Fibroblast of skin of right biceps (primary cell): ENCODE results near the gene CCNF.
"Not testable (repeated sequence)": the region's sequence is repeated elsewhere in the genome, so short reads cannot be mapped to it uniquely, and the experiment has no call there.

Experiments used
- DNase-seq: peaks from one replicate; pipeline ENCODE4 v3.0.0-alpha.2; 2013

The CCNF gene

DNA sequence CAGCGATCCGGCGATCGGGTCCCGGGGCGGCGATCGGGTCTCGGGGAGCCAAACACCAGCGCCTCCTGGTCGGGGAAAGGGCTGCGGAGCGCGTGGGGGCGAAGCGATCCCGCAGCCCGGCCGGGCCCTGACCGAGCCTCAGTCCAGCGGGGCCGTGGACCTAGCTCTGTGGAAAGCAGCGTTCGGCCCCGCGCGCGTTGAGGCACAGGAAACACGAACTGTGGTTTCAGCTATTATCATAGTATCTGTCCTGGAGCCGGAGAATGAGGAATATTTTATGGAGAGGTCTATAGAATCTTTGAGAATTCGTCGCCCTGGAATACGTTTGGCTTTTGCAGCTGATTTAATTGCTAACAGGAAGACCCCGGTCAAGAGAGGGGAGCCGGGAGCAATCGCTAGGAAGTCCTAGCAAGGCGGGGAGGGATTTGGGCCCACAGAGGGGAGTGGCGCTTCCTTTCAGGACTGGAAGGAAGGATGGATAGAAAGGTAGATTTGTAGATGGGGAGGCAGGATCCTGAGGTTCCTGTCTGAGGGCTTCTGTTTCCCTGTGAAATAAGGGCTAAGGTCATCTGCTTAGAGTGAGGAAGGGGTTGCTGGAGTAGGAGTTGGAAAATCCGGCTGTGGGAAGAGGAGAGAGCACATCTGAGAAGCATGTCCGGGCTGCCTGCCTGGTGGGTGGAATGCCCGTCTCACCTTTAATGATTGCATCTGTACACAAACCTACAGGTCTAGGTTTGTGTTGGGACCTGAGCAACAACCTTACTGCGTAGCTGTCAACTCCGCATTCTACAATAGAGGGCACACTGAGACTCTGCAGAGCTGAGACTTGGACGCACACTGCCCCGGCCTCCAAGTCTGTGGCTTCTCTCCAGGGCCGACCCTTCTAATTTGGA, 770 bp downstream of the CCNF start:
- peak; percentile 15 for DNase-seq

DNA sequence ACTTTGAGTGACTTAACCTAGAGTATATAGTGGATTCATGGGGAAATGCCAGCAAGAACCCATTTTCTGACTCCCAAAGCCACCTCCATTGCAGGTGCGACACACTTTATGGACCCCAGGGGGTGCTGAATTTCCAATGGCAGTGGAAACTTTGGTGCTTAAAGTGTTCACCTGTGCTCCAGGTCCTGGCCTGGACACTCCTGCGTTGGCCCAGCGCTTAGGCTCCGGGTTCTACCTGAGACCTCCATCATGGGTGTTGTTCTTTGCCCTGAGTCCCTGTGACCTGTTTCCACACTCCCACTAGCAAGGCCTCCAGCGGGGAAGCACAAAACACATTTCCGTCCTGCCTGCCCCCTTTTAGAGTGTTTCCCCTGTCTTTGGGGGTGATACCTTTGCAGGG, 3.0 kb downstream of the CCNF start:
- no peak for DNase-seq

GRCh38 chr16:2432801-2433505, 3.7 kb downstream of the CCNF start:
- no peak for DNase-seq

GRCh38 chr16:2435236-2435635, 6.0 kb downstream of the CCNF start:
- not testable (repeated sequence) for DNase-seq

DNA sequence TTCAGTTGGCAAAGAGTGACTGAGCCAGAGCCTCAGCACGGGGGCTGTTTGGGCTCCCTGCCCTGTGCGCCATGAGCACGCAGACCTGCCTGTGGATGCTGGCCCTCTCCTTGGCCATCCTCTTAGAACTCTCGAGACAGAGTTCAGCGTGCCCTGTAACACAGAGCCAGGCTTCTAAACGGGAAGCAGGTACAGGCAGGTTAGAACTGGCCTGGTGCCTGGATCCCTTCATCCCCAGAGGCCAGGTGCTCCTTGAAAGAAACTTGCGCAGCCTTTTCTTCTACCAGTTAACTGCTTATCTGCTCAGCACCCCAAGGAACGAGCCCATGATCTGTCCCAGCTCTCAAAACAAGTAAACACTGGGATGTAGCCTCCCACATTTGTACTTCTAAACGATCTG, 6.9 kb downstream of the CCNF start:
- DNase-seq, result no peak

GRCh38 chr16:2437032-2437790, 8.0 kb downstream of the CCNF start:
- DNase-seq, result no peak

GRCh38 chr16:2438121-2438520, 8.9 kb downstream of the CCNF start:
- DNase-seq, result no peak

- DNase-seq, result no peak
These were observed 10.4 kb downstream of the CCNF start for GRCh38 chr16:2439598-2439997.

- DNase-seq, result not testable (repeated sequence)
These were observed 12.0 kb downstream of the CCNF start for GRCh38 chr16:2441143-2441804.

DNA sequence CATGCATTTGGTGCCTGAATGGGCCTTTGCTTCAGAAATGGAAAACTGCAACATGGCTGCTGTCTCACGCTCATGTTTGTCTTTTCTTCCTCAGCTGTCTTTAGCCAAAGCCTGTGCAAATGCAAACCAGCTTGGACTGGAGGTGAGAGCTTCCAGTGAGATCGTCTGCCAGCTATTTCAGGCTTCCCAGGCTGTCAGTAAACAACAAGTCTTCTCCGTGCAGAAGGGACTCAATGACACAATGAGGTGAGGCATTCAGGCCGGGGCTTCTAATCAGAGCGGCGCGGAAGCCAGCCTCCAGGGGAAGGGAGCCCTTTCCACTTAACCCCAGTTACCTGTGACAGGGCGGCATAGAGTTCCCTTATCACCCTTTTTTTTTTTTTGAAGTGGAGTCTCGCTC, 14.3 kb downstream of the CCNF start:
- DNase-seq, result no peak

DNA sequence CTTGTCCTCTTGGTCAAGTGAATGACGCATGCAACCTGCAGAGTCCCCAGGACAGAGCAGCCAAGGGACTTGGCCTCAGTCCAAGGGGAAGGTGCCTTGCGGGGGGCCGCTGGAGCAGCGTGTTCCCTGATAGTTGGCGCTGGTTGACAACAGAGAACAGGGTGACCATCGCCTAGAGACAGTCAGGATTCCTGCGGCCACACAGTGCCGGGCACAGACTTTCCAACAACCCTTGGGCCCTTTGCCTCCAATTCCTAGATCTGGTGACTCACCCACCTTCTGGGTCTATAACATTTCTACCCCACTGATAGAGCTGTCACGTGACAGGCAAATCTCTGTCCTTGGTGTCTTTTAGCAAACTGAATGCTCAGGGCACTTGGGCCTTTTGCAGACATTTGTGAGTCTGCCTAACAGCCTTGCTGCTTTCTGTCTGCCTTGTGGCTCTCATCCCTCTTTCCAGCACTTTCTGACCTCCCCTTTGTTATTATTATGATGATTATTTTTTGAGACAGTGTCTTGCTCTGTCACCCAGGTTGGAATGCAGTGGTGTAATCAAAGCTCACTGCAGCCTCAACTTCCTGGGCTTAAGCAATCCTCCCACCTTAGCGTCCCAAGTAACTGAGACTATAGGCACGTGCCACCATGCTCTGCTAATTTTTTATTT, 18.8 kb downstream of the CCNF start:
- DNase-seq, result no peak

GRCh38 chr16:2449118-2449517, 19.9 kb downstream of the CCNF start:
- no peak for DNase-seq

GRCh38 chr16:2450535-2450934, 21.3 kb downstream of the CCNF start:
- DNase-seq, result no peak

- DNase-seq, result no peak
These were observed 21.7 kb downstream of the CCNF start for GRCh38 chr16:2450975-2451381.

DNA sequence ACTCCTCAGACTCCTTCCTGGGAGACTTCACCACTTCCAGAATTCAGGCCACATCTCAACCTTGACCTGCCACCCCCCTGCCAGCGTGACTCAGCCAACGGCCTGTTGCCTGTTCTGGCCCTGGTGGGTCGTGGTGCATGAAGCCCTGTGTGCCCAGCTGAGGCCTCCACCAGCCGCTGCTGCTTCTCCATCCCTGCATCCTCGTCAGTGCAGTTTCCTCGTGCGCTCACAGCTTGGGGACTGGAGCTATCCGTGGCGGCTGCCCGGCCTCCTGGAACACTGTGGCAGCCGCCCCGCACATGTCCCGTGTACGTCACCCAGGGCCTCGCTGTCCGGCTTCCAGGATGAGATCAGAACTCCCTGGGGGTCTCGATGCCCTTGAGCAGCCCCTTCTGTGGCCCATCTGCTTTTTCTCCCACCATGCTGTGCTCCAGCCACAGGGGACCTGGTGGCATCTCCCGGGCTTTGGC, 22.6 kb downstream of the CCNF start:
- DNase-seq, result no peak

DNA sequence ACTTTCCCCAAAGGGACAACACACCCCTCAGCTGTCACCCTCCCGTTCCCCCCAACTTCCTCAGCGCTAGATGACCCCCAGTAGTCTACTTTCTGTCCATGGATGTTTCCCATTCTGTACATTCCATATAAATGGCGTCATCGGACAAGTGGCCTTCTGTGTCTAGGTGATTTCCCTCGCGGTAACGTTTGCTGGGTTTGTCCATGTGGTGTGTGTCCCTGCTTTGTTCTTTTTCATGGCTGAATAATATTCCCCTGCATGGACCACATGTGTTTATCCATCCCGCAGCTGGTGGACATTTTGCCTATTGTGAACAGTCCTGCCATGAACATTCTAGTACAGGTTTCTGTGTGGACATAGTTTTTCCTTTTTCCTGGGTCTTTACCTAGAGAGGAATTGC, 23.4 kb downstream of the CCNF start:
- DNase-seq, result no peak

- DNase-seq, result no peak
These were observed 26.0 kb downstream of the CCNF start for GRCh38 chr16:2455081-2455845.

DNA sequence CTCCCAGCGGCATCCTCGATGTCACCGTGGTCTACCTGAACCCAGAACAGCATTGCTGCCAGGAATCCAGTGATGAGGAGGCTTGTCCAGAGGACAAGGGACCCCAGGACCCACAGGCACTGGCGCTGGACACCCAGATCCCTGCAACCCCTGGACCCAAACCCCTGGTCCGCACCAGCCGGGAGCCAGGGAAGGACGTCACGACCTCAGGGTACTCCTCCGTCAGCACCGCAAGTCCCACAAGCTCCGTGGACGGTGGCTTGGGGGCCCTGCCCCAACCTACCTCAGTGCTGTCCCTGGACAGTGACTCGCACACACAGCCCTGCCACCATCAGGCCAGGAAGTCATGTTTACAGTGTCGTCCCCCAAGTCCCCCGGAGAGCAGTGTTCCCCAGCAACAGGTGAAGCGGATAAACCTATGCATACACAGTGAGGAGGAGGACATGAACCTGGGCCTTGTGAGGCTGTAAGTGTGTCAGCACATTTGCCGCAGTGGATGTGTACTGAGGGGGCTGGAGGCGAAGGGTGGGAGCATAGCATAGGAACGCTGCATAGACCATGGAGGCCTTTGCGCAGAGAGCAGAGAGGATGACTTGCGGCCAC, 27.4 kb downstream of the CCNF start:
- DNase-seq, result no peak

- no peak for DNase-seq
These were observed 28.0 kb downstream of the CCNF start for GRCh38 chr16:2457267-2457666.

GRCh38 chr16:2457946-2458345, 28.7 kb downstream of the CCNF start:
- no peak for DNase-seq
